GM23338 (cell line): Measurements from ENCODE around the gene ABCD2. TPM values are rescaled to one million over a fixed set of nuclear protein-coding genes. Genes with fewer than 3 reads are reported as not detected.
A peak's percentile ranks its signal among the peaks of the same experiment; 100 is the strongest.

Experiments used
- ATAC-seq: fragments of 200-7000 bp; cut with Tn5 transposase; 3 replicates; pipeline ENCODE4 v1.9.1; 2020
- DNase-seq: peaks from one replicate; pipeline ENCODE4 v3.0.0-alpha.2; 2015; ENCODE audit warnings: low spot score
- H2AFZ ChIP-seq: fragments of 200-600 bp; sonication (generic); 2 replicates; pipeline ENCODE4 v1.8.0; 2016; ENCODE audit warnings: antibody characterized with exemption, mild to moderate bottlenecking, moderate library complexity
- H3F3A ChIP-seq: fragments of 200-600 bp; sonication (generic); replicated peaks from 2 replicates; pipeline ENCODE4 v1.8.0; 2017; ENCODE audit warnings: antibody characterized with exemption, mixed run types, low read depth
- H3K27ac ChIP-seq: fragments of 200-600 bp; sonication (generic); 2 replicates; pipeline ENCODE4 v1.6.1; 2016; ENCODE audit warnings: low read depth
- H3K27me3 ChIP-seq: fragments of 200-600 bp; sonication (generic); 2 replicates; pipeline ENCODE4 v1.8.0; 2016; ENCODE audit warnings: mild to moderate bottlenecking, mixed run types, moderate library complexity; ENCODE audit not compliant: insufficient read depth
- H3K36me3 ChIP-seq: fragments of 200-600 bp; sonication (generic); 2 replicates; pipeline ENCODE4 v1.8.0; 2016; ENCODE audit warnings: mild to moderate bottlenecking; ENCODE audit not compliant: insufficient read depth
- H3K4me1 ChIP-seq: fragments of 200-600 bp; sonication (generic); 2 replicates; pipeline ENCODE4 v1.8.0; 2016; ENCODE audit warnings: mild to moderate bottlenecking, moderate library complexity; ENCODE audit not compliant: insufficient read depth
- H3K4me2 ChIP-seq: fragments of 200-600 bp; sonication (generic); 2 replicates; pipeline ENCODE4 v1.7.1; 2017; ENCODE audit warnings: mixed run types
- H3K4me3 ChIP-seq: fragments of 200-600 bp; sonication (generic); 2 replicates; pipeline ENCODE4 v1.6.1; 2016; ENCODE audit warnings: mixed run types
- H3K79me2 ChIP-seq: fragments of 200-600 bp; sonication (generic); replicated peaks from 2 replicates; pipeline ENCODE4 v1.8.0; 2017; ENCODE audit warnings: mild to moderate bottlenecking; ENCODE audit not compliant: insufficient read depth
- H3K9me2 ChIP-seq: fragments of 200-600 bp; sonication (generic); 2 replicates; pipeline ENCODE4 v1.8.0; 2017; ENCODE audit not compliant: insufficient read depth
- H4K20me1 ChIP-seq: fragments of 200-600 bp; sonication (generic); replicated peaks from 2 replicates; pipeline ENCODE4 v1.8.0; 2017; ENCODE audit warnings: mild to moderate bottlenecking; ENCODE audit not compliant: insufficient read depth
- H3K27ac Mint-ChIP-seq: 2 replicates; pipeline ENCODE4 v1.8.0; 2020; ENCODE audit warnings: inconsistent platforms, mild to moderate bottlenecking, moderate library complexity, mixed read lengths
- H3K27me3 Mint-ChIP-seq: 3 replicates; pipeline ENCODE4 v1.8.0; 2022; ENCODE audit warnings: low read depth, mild to moderate bottlenecking, moderate library complexity, mixed read lengths, inconsistent platforms; ENCODE audit not compliant: insufficient read depth, poor library complexity
- H3K36me3 Mint-ChIP-seq: 3 replicates; pipeline ENCODE4 v1.8.0; 2021; ENCODE audit warnings: low read depth, mild to moderate bottlenecking, inconsistent platforms, moderate library complexity, mixed read lengths
- H3K4me1 Mint-ChIP-seq: 3 replicates; pipeline ENCODE4 v1.8.0; 2020; ENCODE audit warnings: mild to moderate bottlenecking, inconsistent platforms, mixed read lengths
- H3K4me3 Mint-ChIP-seq: 3 replicates; pipeline ENCODE4 v1.8.0; 2021; ENCODE audit warnings: moderate library complexity, mild to moderate bottlenecking, inconsistent platforms, mixed read lengths
- H3K9me3 Mint-ChIP-seq: 3 replicates; pipeline ENCODE4 v1.8.0; 2020; ENCODE audit warnings: moderate library complexity, mild to moderate bottlenecking, inconsistent platforms, mixed read lengths
- CREB1 ChIP-seq: fragments of 250-450 bp; sonication (Bioruptor Pico); IDR thresholded peaks from 2 replicates; pipeline ENCODE4 v1.5.0; 2020; ENCODE audit warnings: low read depth, mild to moderate bottlenecking, moderate library complexity
- EZH2phosphoT487 ChIP-seq: fragments of 200-600 bp; sonication (generic); IDR thresholded peaks from one replicate; pipeline ENCODE4 v1.8.1; 2018; ENCODE audit warnings: antibody characterized with exemption; ENCODE audit not compliant: unreplicated experiment
- NANOG ChIP-seq: IDR thresholded peaks from 2 replicates; pipeline ENCODE4 v1.6.1; 2016; ENCODE audit warnings: antibody characterized with exemption, borderline replicate concordance
- polyA plus RNA-seq: library from polyadenylated mRNA; unstranded; fragments of >200 nt; fragmentation: Nextera tagmentation; extraction: Ambion mirVana; gene quantifications from 2 replicates; pipeline ENCODE4 v1.2.1, GENCODE V29; 2016
- total RNA-seq: library from RNA; depleted of rRNA; stranded (reverse); fragments of >200 nt; shearing (Covaris generic); gene quantifications from 2 replicates; pipeline ENCODE4 v1.2.3, GENCODE V29; 2014
- TF ChIP-seq, protein P1 (sequence below): fragments of 250-450 bp; sonication (Bioruptor Pico); IDR thresholded peaks from 2 replicates; pipeline ENCODE4 v1.5.0; 2020; ENCODE audit warnings: mild to moderate bottlenecking, moderate library complexity
- TF ChIP-seq, protein P2 (sequence below): IDR thresholded peaks from one replicate; pipeline ENCODE4 v1.6.1; 2018; ENCODE audit warnings: antibody characterized with exemption; ENCODE audit not compliant: unreplicated experiment

Gene ABCD2
- total and polyA plus RNA-seq, 2 experiments from 2014 or later: not detected

DNA sequence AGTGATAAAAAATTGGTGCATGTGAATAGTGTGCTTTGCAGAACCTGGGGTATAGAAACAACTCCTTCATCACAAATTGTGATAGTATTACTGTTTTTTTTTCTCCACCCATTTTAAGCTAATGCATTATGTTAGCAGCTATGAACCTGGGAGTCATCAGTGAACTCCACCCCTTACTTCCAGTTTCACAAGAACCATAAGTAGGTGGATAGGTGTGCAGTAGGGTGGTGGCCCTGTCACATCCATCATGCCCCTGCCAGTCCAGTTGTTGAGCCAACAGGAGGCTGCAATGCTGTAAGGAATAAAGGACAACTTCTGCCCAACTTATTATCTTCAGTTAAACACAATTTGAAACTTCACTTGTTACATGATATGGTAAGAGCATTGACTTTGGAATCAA is 85.7 kb downstream of the ABCD2 start:
- no peak overlapping the region for H3K4me2 ChIP-seq
- no peak for ATAC-seq

GRCh38 chr12:39532448-39532847 is 87.2 kb downstream of the ABCD2 start:
- H3K36me3 ChIP-seq: no peaks in the 10 kb centered on the region
- TF ChIP-seq NANOG (no peak), EZH2phosphoT487 (no peak)
- TF ChIP-seq, protein P1, sequence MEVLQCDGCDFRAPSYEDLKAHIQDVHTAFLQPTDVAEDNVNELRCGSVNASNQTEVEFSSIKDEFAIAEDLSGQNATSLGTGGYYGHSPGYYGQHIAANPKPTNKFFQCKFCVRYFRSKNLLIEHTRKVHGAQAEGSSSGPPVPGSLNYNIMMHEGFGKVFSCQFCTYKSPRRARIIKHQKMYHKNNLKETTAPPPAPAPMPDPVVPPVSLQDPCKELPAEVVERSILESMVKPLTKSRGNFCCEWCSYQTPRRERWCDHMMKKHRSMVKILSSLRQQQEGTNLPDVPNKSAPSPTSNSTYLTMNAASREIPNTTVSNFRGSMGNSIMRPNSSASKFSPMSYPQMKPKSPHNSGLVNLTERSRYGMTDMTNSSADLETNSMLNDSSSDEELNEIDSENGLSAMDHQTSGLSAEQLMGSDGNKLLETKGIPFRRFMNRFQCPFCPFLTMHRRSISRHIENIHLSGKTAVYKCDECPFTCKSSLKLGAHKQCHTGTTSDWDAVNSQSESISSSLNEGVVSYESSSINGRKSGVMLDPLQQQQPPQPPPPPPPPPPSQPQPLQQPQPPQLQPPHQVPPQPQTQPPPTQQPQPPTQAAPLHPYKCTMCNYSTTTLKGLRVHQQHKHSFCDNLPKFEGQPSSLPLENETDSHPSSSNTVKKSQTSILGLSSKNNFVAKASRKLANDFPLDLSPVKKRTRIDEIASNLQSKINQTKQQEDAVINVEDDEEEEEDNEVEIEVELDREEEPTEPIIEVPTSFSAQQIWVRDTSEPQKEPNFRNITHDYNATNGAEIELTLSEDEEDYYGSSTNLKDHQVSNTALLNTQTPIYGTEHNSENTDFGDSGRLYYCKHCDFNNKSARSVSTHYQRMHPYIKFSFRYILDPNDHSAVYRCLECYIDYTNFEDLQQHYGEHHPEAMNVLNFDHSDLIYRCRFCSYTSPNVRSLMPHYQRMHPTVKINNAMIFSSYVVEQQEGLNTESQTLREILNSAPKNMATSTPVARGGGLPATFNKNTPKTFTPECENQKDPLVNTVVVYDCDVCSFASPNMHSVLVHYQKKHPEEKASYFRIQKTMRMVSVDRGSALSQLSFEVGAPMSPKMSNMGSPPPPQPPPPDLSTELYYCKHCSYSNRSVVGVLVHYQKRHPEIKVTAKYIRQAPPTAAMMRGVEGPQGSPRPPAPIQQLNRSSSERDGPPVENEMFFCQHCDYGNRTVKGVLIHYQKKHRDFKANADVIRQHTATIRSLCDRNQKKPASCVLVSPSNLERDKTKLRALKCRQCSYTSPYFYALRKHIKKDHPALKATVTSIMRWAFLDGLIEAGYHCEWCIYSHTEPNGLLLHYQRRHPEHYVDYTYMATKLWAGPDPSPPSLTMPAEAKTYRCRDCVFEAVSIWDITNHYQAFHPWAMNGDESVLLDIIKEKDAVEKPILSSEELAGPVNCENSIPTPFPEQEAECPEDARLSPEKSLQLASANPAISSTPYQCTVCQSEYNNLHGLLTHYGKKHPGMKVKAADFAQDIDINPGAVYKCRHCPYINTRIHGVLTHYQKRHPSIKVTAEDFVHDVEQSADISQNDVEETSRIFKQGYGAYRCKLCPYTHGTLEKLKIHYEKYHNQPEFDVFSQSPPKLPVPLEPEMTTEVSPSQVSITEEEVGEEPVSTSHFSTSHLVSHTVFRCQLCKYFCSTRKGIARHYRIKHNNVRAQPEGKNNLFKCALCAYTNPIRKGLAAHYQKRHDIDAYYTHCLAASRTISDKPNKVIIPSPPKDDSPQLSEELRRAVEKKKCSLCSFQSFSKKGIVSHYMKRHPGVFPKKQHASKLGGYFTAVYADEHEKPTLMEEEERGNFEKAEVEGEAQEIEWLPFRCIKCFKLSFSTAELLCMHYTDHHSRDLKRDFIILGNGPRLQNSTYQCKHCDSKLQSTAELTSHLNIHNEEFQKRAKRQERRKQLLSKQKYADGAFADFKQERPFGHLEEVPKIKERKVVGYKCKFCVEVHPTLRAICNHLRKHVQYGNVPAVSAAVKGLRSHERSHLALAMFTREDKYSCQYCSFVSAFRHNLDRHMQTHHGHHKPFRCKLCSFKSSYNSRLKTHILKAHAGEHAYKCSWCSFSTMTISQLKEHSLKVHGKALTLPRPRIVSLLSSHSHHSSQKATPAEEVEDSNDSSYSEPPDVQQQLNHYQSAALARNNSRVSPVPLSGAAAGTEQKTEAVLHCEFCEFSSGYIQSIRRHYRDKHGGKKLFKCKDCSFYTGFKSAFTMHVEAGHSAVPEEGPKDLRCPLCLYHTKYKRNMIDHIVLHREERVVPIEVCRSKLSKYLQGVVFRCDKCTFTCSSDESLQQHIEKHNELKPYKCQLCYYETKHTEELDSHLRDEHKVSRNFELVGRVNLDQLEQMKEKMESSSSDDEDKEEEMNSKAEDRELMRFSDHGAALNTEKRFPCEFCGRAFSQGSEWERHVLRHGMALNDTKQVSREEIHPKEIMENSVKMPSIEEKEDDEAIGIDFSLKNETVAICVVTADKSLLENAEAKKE: no peak
- TF ChIP-seq, protein P2, sequence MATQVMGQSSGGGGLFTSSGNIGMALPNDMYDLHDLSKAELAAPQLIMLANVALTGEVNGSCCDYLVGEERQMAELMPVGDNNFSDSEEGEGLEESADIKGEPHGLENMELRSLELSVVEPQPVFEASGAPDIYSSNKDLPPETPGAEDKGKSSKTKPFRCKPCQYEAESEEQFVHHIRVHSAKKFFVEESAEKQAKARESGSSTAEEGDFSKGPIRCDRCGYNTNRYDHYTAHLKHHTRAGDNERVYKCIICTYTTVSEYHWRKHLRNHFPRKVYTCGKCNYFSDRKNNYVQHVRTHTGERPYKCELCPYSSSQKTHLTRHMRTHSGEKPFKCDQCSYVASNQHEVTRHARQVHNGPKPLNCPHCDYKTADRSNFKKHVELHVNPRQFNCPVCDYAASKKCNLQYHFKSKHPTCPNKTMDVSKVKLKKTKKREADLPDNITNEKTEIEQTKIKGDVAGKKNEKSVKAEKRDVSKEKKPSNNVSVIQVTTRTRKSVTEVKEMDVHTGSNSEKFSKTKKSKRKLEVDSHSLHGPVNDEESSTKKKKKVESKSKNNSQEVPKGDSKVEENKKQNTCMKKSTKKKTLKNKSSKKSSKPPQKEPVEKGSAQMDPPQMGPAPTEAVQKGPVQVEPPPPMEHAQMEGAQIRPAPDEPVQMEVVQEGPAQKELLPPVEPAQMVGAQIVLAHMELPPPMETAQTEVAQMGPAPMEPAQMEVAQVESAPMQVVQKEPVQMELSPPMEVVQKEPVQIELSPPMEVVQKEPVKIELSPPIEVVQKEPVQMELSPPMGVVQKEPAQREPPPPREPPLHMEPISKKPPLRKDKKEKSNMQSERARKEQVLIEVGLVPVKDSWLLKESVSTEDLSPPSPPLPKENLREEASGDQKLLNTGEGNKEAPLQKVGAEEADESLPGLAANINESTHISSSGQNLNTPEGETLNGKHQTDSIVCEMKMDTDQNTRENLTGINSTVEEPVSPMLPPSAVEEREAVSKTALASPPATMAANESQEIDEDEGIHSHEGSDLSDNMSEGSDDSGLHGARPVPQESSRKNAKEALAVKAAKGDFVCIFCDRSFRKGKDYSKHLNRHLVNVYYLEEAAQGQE: no peak
- H2AFZ ChIP-seq: no peak overlapping the region
- H4K20me1 ChIP-seq: no peaks in the 10 kb centered on the region
- Mint-ChIP-seq H3K9me3 (peaks cover 4% of the 10 kb centered on the region), H3K4me1 (no peaks in the 10 kb centered on the region), H3K36me3 (peaks cover 2% of the 10 kb centered on the region), H3K27ac (no peak overlapping the region), H3K27me3 (no peaks in the 10 kb centered on the region), H3K4me3 (no peak overlapping the region)
- H3K27me3 ChIP-seq: no peaks in the 10 kb centered on the region
- 0 out of 2 replicates have a peak, but pooled peaks cover 4% of the 10 kb centered on the region for H3K9me2 ChIP-seq
- no peaks in the 10 kb centered on the region for H3F3A ChIP-seq
- H3K4me2 ChIP-seq: no peak overlapping the region
- H3K79me2 ChIP-seq: no peaks in the 10 kb centered on the region
- DNase-seq (no peak), ATAC-seq (no peak)
- no peak overlapping the region for H3K4me3 ChIP-seq
- H3K27ac ChIP-seq: no peak overlapping the region
- H3K4me1 ChIP-seq: no peaks in the 10 kb centered on the region

More for the DNA sequence above, 85.7 kb downstream of the ABCD2 start:
- H3K79me2 ChIP-seq: no peaks in the 10 kb centered on the region
- no peak overlapping the region for H3K4me3 Mint-ChIP-seq
- H3K9me2 ChIP-seq: 0 out of 2 replicates have a peak, but pooled peaks cover 2% of the 10 kb centered on the region
- peaks cover 2% of the 10 kb centered on the region for H3K4me1 ChIP-seq
- no peak overlapping the region for H3K27ac ChIP-seq
- no peaks in the 10 kb centered on the region for H3K36me3 ChIP-seq
- no peak overlapping the region for H3K27ac Mint-ChIP-seq
- TF ChIP-seq CREB1 (CRISPR knock-in tag): no peak
- no peaks in the 10 kb centered on the region for H4K20me1 ChIP-seq
- H3K9me3 Mint-ChIP-seq: no peaks in the 10 kb centered on the region
- H3K4me3 ChIP-seq: no peak overlapping the region
- no peaks in the 10 kb centered on the region for H3K27me3 ChIP-seq
- H3K36me3 Mint-ChIP-seq: no peaks in the 10 kb centered on the region
- no peaks in the 10 kb centered on the region for H3F3A ChIP-seq
- DNase-seq: no peak
- H3K27me3 Mint-ChIP-seq: no peaks in the 10 kb centered on the region
- peaks cover 1% of the 10 kb centered on the region; the same call in 1 of the 3 replicates for H3K4me1 Mint-ChIP-seq
- 0 out of 2 replicates have a peak overlapping the region, but pooled peaks have one; percentile 34 for H2AFZ ChIP-seq
